A549 (cell line): ENCODE data around the gene PSMB7. TPM values are rescaled to one million over a fixed set of nuclear protein-coding genes. Genes with fewer than 3 reads are reported as not detected.
A peak's percentile ranks its signal among the peaks of the same experiment; 100 is the strongest.

Source experiments
- ATAC-seq, 2 experiments: fragments of 200-7000 bp in 1 of 2; fragments of >200 bp in 1 of 2; cut with Nextera tagmentation in 1 of 2; cut with Tn5 transposase in 1 of 2; 3 replicates each; pipeline versions ENCODE4 v1.8.0 to v1.9.1; 2018 to 2020; ENCODE audit warnings: mild to moderate bottlenecking in 1 of 2, moderate library complexity in 1 of 2
- CTCF ChIA-PET: fragments of 300-600 bp; sonication (Branson Sonifier 250); formaldehyde crosslinking; extraction: SDS; loops from one replicate; lab custom pipeline; 2021; ENCODE audit warnings: antibody characterized with exemption, inconsistent platforms; lab: Yijun Ruan, JAX
- POLR2A ChIA-PET: fragments of 350-600 bp; formaldehyde crosslinking; extraction: SDS; loops from one replicate; lab custom pipeline; 2021; ENCODE audit warnings: antibody characterized with exemption, inconsistent platforms; lab: Yijun Ruan, JAX
- DNase-seq, 2 experiments: peaks; one replicate each; pipeline versions ENCODE4 v3.0.0 to v3.0.0-alpha.2; 2011 to 2016; ENCODE audit warnings: low read depth in 1 of 2, low spot score in 1 of 2
- FAIRE-seq: peaks from 2 replicates; lab custom pipeline; 2011; peaks lifted over from hg19 to GRCh38; lab: Jason Lieb, UNC
- H3K27ac ChIP-seq, 2 experiments: fragments of >200 bp; sonication (Bioruptor Twin); formaldehyde crosslinking; 3 replicates each; pipeline ENCODE4 v1.5.1; 2016 to 2017
- H3K4me1 ChIP-seq: fragments of >200 bp; sonication (Bioruptor Twin); formaldehyde crosslinking; 3 replicates; pipeline ENCODE4 v1.6.1; 2016
- H3K4me2 ChIP-seq: fragments of >200 bp; sonication (Bioruptor Twin); formaldehyde crosslinking; 3 replicates; pipeline ENCODE4 v1.6.1; 2016
- H3K4me3 ChIP-seq: fragments of >200 bp; sonication (Bioruptor Twin); formaldehyde crosslinking; 3 replicates; pipeline ENCODE4 v1.5.1; 2016
- H3K9me3 ChIP-seq: fragments of >200 bp; sonication (Bioruptor Twin); formaldehyde crosslinking; 3 replicates; pipeline ENCODE4 v1.6.1; 2016
- BHLHE40 ChIP-seq: IDR thresholded peaks from 2 replicates; pipeline ENCODE4 v1.6.1; 2012; ENCODE audit warnings: low read depth, low read length, inconsistent platforms
- CBX2 ChIP-seq: fragments of 200-600 bp; sonication (generic); IDR thresholded peaks from 2 replicates; pipeline ENCODE4 v1.6.1; 2016; ENCODE audit warnings: low read depth, mild to moderate bottlenecking, borderline replicate concordance
- CEBPB ChIP-seq, 2 experiments: fragments of >200 bp in 1 of 2; sonication (Bioruptor Twin) in 1 of 2; formaldehyde crosslinking in 1 of 2; IDR thresholded peaks; 2 replicates each; pipeline ENCODE4 v1.6.1; 2012 to 2016
- CHD4 ChIP-seq: fragments of 200-600 bp; sonication (generic); IDR thresholded peaks from 2 replicates; pipeline ENCODE4 v1.6.1; 2016; ENCODE audit warnings: antibody characterized with exemption, mild to moderate bottlenecking, borderline replicate concordance
- ELK1 ChIP-seq: fragments of 150-350 bp; IDR thresholded peaks from 2 replicates; pipeline ENCODE4 v1.6.1; 2014; ENCODE audit warnings: low read depth, mild to moderate bottlenecking, low read length
- FOSB ChIP-seq: fragments of 250-450 bp; sonication (Bioruptor Pico); IDR thresholded peaks from 2 replicates; pipeline ENCODE4 v1.5.0; 2020; ENCODE audit warnings: mild to moderate bottlenecking, moderate library complexity
- FOSL2 ChIP-seq, 2 experiments: fragments of 450-650 bp in 1 of 2; fragments of >200 bp in 1 of 2; sonication (Bioruptor Twin) in 1 of 2; formaldehyde crosslinking; IDR thresholded peaks; 2 replicates each; pipeline versions ENCODE4 v1.5.0 to v1.6.1; 2016 to 2020; ENCODE audit warnings: mild to moderate bottlenecking in 1 of 2, moderate library complexity in 1 of 2
- HDAC2 ChIP-seq: fragments of 200-600 bp; sonication (generic); IDR thresholded peaks from 2 replicates; pipeline ENCODE4 v1.6.1; 2016
- HEYL ChIP-seq: fragments of 250-450 bp; sonication (Bioruptor Pico); IDR thresholded peaks from 2 replicates; pipeline ENCODE4 v1.8.0; 2021; ENCODE audit warnings: mild to moderate bottlenecking, moderate library complexity
- HOXA7 ChIP-seq: fragments of 250-450 bp; sonication (Bioruptor Pico); IDR thresholded peaks from 2 replicates; pipeline ENCODE4 v1.5.0; 2020; ENCODE audit warnings: mild to moderate bottlenecking, moderate library complexity
- HOXB5 ChIP-seq: fragments of 250-450 bp; sonication (Bioruptor Pico); IDR thresholded peaks from 2 replicates; pipeline ENCODE4 v1.5.0; 2020; ENCODE audit warnings: mild to moderate bottlenecking, moderate library complexity
- JUN ChIP-seq, 2 experiments: fragments of >200 bp; sonication (Bioruptor Twin); formaldehyde crosslinking; IDR thresholded peaks; 2 replicates in 1 of 2; 3 replicates in 1 of 2; pipeline ENCODE4 v1.6.1; 2016 to 2017
- PHF8 ChIP-seq: fragments of 200-600 bp; sonication (generic); IDR thresholded peaks from 2 replicates; pipeline ENCODE4 v1.6.1; 2016; ENCODE audit warnings: low read depth, mild to moderate bottlenecking, antibody characterized with exemption, moderate library complexity, borderline replicate concordance
- POLR2AphosphoS2 ChIP-seq: conservative IDR thresholded peaks from 2 replicates; pipeline ENCODE4 v1.6.1; 2012; ENCODE audit warnings: low read length, improper control_type of control experiment, inconsistent platforms
- RAD21 ChIP-seq, 2 experiments: fragments of >200 bp in 1 of 2; sonication (Bioruptor Twin) in 1 of 2; formaldehyde crosslinking in 1 of 2; IDR thresholded peaks in 1 of 2; conservative IDR thresholded peaks in 1 of 2; 2 replicates in 1 of 2; 3 replicates in 1 of 2; pipeline ENCODE4 v1.6.1; 2012 to 2018; ENCODE audit warnings: inconsistent platforms in 1 of 2
- RARB ChIP-seq: fragments of 250-450 bp; sonication (Bioruptor Pico); IDR thresholded peaks from 2 replicates; pipeline ENCODE4 v1.8.0; 2021; ENCODE audit warnings: mild to moderate bottlenecking, moderate library complexity
- SMC3 ChIP-seq: fragments of >200 bp; sonication (Bioruptor Twin); formaldehyde crosslinking; IDR thresholded peaks from 3 replicates; pipeline ENCODE4 v1.6.1; 2018; ENCODE audit warnings: inconsistent platforms
- SREBF2 ChIP-seq: fragments of 450-650 bp; IDR thresholded peaks from 2 replicates; pipeline ENCODE4 v1.6.1; 2014; ENCODE audit warnings: mild to moderate bottlenecking, moderate library complexity
- TP53 ChIP-seq: fragments of 250-450 bp; sonication (Bioruptor Pico); IDR thresholded peaks from 2 replicates; pipeline ENCODE4 v1.5.0; 2021; ENCODE audit warnings: mild to moderate bottlenecking, moderate library complexity
- ZFP36 ChIP-seq: fragments of 450-650 bp; IDR thresholded peaks from 2 replicates; pipeline ENCODE4 v1.6.1; 2014; ENCODE audit warnings: borderline replicate concordance; ENCODE audit not compliant: partially characterized antibody
- WGBS: methylation state at CpG from one replicate; pipeline ENCODE4 v1.1.6; 2017; ENCODE audit errors: missing lambda C conversion rate; 5-methylcytosine and 5-hydroxymethylcytosine counted together
- polyA plus RNA-seq, 4 experiments: library from polyadenylated mRNA; depleted of rRNA in 3 of 4; stranded (reverse); fragments of >200 nt; fragmentation: RNase III in 1 of 4; extraction: RNeasy Plus Mini Kit Qiagen cat#74134 plus additional on column Dnase treatment in 1 of 4; gene quantifications; 2 replicates in 3 of 4; 3 replicates in 1 of 4; pipeline ENCODE4 v1.2.3, GENCODE V29; 2011 to 2017
- TF ChIP-seq, protein P1 (sequence below): fragments of >200 bp; sonication (Bioruptor Twin); formaldehyde crosslinking; IDR thresholded peaks from 2 replicates; pipeline ENCODE4 v1.6.1; 2016
- TF ChIP-seq, protein P2 (sequence below): fragments of 200-600 bp; sonication (generic); IDR thresholded peaks from 2 replicates; pipeline ENCODE4 v1.6.1; 2016; ENCODE audit warnings: antibody characterized with exemption, mild to moderate bottlenecking, moderate library complexity

The PSMB7 gene
- polyA plus RNA-seq, 2 of the 4 experiments (the other 2 are of a cell fraction): 332 to 418 TPM

- no peak for ATAC-seq
- peak in 1 of 2 experiments; percentile 34 for DNase-seq
- no peak for FAIRE-seq
- peaks cover 7% of the 10 kb centered on the region; the same call in 2 of the 3 replicates for H3K4me1 ChIP-seq
- no peak for TF ChIP-seq CEBPB (IDR thresholded peaks at IDR 0.05)
- TF ChIP-seq TP53 (CRISPR knock-in tag): no peak
- TF ChIP-seq BHLHE40: no peak
- no peak for TF ChIP-seq SMC3
- no peak for TF ChIP-seq JUN (IDR thresholded peaks at IDR 0.05)
- no peak for TF ChIP-seq PHF8
- TF ChIP-seq, protein P1, sequence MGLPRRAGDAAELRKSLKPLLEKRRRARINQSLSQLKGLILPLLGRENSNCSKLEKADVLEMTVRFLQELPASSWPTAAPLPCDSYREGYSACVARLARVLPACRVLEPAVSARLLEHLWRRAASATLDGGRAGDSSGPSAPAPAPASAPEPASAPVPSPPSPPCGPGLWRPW: no peak
- TF ChIP-seq HOXA7: no peak
- TF ChIP-seq POLR2AphosphoS2: no peak
- no peak for TF ChIP-seq HEYL (CRISPR knock-in tag)
- TF ChIP-seq, protein P2, sequence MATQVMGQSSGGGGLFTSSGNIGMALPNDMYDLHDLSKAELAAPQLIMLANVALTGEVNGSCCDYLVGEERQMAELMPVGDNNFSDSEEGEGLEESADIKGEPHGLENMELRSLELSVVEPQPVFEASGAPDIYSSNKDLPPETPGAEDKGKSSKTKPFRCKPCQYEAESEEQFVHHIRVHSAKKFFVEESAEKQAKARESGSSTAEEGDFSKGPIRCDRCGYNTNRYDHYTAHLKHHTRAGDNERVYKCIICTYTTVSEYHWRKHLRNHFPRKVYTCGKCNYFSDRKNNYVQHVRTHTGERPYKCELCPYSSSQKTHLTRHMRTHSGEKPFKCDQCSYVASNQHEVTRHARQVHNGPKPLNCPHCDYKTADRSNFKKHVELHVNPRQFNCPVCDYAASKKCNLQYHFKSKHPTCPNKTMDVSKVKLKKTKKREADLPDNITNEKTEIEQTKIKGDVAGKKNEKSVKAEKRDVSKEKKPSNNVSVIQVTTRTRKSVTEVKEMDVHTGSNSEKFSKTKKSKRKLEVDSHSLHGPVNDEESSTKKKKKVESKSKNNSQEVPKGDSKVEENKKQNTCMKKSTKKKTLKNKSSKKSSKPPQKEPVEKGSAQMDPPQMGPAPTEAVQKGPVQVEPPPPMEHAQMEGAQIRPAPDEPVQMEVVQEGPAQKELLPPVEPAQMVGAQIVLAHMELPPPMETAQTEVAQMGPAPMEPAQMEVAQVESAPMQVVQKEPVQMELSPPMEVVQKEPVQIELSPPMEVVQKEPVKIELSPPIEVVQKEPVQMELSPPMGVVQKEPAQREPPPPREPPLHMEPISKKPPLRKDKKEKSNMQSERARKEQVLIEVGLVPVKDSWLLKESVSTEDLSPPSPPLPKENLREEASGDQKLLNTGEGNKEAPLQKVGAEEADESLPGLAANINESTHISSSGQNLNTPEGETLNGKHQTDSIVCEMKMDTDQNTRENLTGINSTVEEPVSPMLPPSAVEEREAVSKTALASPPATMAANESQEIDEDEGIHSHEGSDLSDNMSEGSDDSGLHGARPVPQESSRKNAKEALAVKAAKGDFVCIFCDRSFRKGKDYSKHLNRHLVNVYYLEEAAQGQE: no peak
- no peak for TF ChIP-seq FOSB (CRISPR knock-in tag)
- TF ChIP-seq ZFP36: no peak
- no peak for TF ChIP-seq CBX2
- TF ChIP-seq CHD4: no peak
- no peak for TF ChIP-seq RARB (CRISPR knock-in tag)
- TF ChIP-seq SREBF2: no peak
- no peak for TF ChIP-seq HDAC2
- TF ChIP-seq FOSL2 (IDR thresholded peaks at IDR 0.05): no peak
- TF ChIP-seq FOSL2 (CRISPR knock-in tag; IDR thresholded peaks at IDR 0.05): no peak
- no peak for TF ChIP-seq RAD21 (conservative IDR thresholded peaks at IDR 0.05 in 1 of 2, IDR thresholded peaks at IDR 0.05 in 1 of 2)
- WGBS: 90% methylated on average over 13 of the region's 13 CpGs
- no peak overlapping the region for H3K4me2 ChIP-seq
- POLR2A ChIA-PET: no interaction called here
- no peak overlapping the region for H3K4me3 ChIP-seq
- no peak overlapping the region for H3K27ac ChIP-seq
- CTCF ChIA-PET: interaction anchor here (1.0 to 1.6 kb wide), 3 partner anchors 15 to 102 kb away, joined by 3 read pairs; no protein-coding TSS in a partner anchor
- H3K9me3 ChIP-seq: no peaks in the 10 kb centered on the region
These were observed 34.3 kb upstream of the PSMB7 start for GRCh38 chr9:124449381-124450151.

DNA sequence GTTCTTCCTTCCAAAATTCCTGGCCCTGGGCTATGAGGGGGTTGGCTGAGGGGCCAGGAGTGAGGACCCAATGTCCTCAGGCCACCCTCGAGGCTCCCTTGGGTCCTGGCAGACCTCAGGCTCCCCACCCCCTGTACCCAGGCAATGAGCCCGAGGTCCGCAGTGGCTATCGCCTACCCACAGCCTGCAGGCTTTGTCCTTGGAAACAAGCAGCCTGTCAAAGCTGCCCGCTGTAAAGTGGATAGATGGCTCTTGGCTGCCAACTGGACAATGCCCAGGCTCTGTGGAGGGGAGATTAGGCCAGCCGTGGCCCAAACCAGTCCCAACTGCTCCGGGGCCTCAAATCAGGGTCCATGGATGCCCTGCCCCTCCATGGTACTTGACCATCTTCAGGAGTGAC, 32.8 kb upstream of the PSMB7 start:
- Histone ChIP-seq H3K27ac (no peak overlapping the region), H3K4me3 (no peak overlapping the region), H3K4me1 (peaks cover 5% of the 10 kb centered on the region; the same call in 2 of the 3 replicates)
- WGBS: 83% methylated on average over 2 of the region's 7 CpGs
- FAIRE-seq: no peak
- no peak for DNase-seq
- POLR2A ChIA-PET: no interaction called here
- TF ChIP-seq, protein P1: no peak
- TF ChIP-seq HOXB5 (CRISPR knock-in tag) (no peak), ELK1 (no peak), JUN (IDR thresholded peaks at IDR 0.05) (no peak)
- TF ChIP-seq, all 56 proteins: peak for 0
- no peak overlapping the region for H3K4me2 ChIP-seq
- CTCF ChIA-PET: interaction anchor here (1.6 kb wide), 1 partner anchor 29 kb away, joined by 6 read pairs; no protein-coding TSS in a partner anchor
- H3K9me3 ChIP-seq: no peaks in the 10 kb centered on the region
- ATAC-seq: no peak
